Right cardiac atrium (tissue), 5 donors: ENCODE measurements around the gene TBC1D3D. TPM values are rescaled to one million over a fixed set of nuclear protein-coding genes. Genes with fewer than 3 reads are reported as not detected.
"Not testable (repeated sequence)": the region's sequence is repeated elsewhere in the genome, so short reads cannot be mapped to it uniquely, and the experiment has no call there.

Experiments used
- ATAC-seq, 2 donors: fragments of 200-7000 bp; cut with Tn5 transposase; one replicate each; pipeline versions ENCODE4 v1.8.0 to v1.9.1; 2020; ENCODE audit warnings: moderate library complexity in 2 of 2, mild to moderate bottlenecking in 1 of 2
- DNase-seq, 3 donors: peaks; one replicate each; pipeline ENCODE4 v3.0.0-alpha.2; 2020
- H3K27ac ChIP-seq: one replicate; pipeline ENCODE4 v1.5.1; 2013; ENCODE audit warnings: mild to moderate bottlenecking, low read length, control low read depth, moderate library complexity
- H3K27me3 ChIP-seq: one replicate; pipeline ENCODE4 v1.6.1; 2013; ENCODE audit not compliant: control insufficient read depth, insufficient read depth
- H3K4me1 ChIP-seq: one replicate; pipeline ENCODE4 v1.6.1; 2013; ENCODE audit warnings: low read length; ENCODE audit not compliant: control insufficient read depth, insufficient read depth
- H3K4me3 ChIP-seq: one replicate; pipeline ENCODE4 v1.5.1; 2013; ENCODE audit warnings: low read length, control low read depth
- H3K9me3 ChIP-seq: one replicate; pipeline ENCODE4 v1.6.1; 2013; ENCODE audit warnings: low read length; ENCODE audit not compliant: control insufficient read depth
- WGBS: extraction: QIAGEN DNeasy Blood & Tissue Kit; methylation state at CpG from one replicate; pipeline ENCODE4 v1.1.7; 2013; 5-methylcytosine and 5-hydroxymethylcytosine counted together
- intact Hi-C, 4 donors: fragments of 100-400 bp; cut with DNase I; formaldehyde crosslinking; loops; one replicate each; pipeline versions ENCODE4 v1.11.0 to v1.14.0; 2022 to 2023
- long read RNA-seq, 4 donors: library from polyadenylated mRNA; unstranded; transcript quantifications; one replicate each; pipeline ENCODE4 v2.0.0, GENCODE V29; 2020 to 2021
- polyA plus RNA-seq: library from polyadenylated mRNA; stranded (reverse); fragments of 200-250 nt; gene quantifications from one replicate; pipeline ENCODE4 v1.2.3, GENCODE V29; 2013
- total RNA-seq, 4 donors: library from RNA; stranded (reverse); fragmentation: NEBNext Ultra II Directional; extraction: Animal tissue kit (Norgen Biotek cat#: 25700); gene quantifications; one replicate each; pipeline ENCODE4 v1.2.1, GENCODE V29; 2021
- donor health status: healthy with polysubstance abuse.
- donor health status: DM: no; HTN: yes; CAD: no.
- donor health status: DM: no; HTN: no; CAD: no.
- donor health status: DM: no; HTN: yes; CAD: no; lungs with severe emphysema.
- donor health status: DM: yes; HTN: yes; CAD: no.

The TBC1D3D gene
- total RNA-seq (1 to 10 TPM in 1 of 4 donors, under 1 TPM in 2, not detected in 1; 0.24 to 1.3 (median 0.36) TPM), polyA plus RNA-seq (not detected)
- long read RNA-seq, donor 1 = 0 reads
- long read RNA-seq, donor 2 = 0 reads
- long read RNA-seq, donor 3 = 0 reads
- long read RNA-seq, donor 4 = 0 reads

DNA sequence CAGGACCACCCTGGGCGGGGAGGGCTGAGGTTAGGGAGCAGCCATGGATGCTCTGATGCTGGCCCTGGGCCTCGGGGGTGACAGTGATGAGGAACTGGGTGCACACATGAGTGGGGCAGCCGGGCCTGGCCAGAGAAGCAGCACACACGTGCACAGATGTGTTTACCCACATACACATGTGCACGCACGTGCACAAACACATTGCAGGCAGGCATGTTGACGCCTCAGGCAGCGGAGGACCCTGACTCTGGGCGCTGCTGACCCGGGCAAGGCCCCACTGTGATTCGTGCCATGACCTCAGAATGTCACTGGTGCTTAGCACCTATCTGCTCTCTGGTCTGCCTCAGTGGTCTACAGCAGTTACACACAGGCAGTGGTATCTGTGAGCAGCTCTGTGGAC lies at the start of gene TBC1D3D:
Gene TBC1D3D, plus strand, starts transcription at position 301 of the 400 bp plus-strand sequence. CDS start 1,585 bp downstream, outside the sequence.
- DNase-seq, intact Hi-C loops: not testable (repeated sequence)

GRCh38 chr17:37988960-37989359 lies 14.8 kb upstream of the TBC1D3D start, which contains the start of gene TBC1D3L:
Gene TBC1D3L (minus strand): TSS chr17:37989060. CDS start chr17:37987520, 1,540 bp downstream.
- H3K4me1 ChIP-seq, H3K27me3 ChIP-seq, ATAC-seq, DNase-seq, H3K9me3 ChIP-seq, H3K27ac ChIP-seq, intact Hi-C loops, H3K4me3 ChIP-seq: not testable (repeated sequence)
- no CpG with 5 or more reads among the region's 11 CpGs for WGBS

More for the DNA sequence above, at the start of gene TBC1D3D:
- H3K4me3 ChIP-seq, ATAC-seq, H3K27me3 ChIP-seq, H3K4me1 ChIP-seq, H3K9me3 ChIP-seq, H3K27ac ChIP-seq: not testable (repeated sequence)
- WGBS = no CpG with 5 or more reads among the region's 11 CpGs

Other genes with a start within 250 kb of the TBC1D3D start
- not detected for gene TBC1D3K, start 79.6 kb upstream of the TBC1D3D start, total RNA-seq
- gene TBC1D3K, start 79.6 kb upstream of the TBC1D3D start, polyA plus RNA-seq = not detected
- gene TBC1D3L, start 14.9 kb upstream of the TBC1D3D start, total RNA-seq = 1 to 10 TPM; 4.5 to 7.9 (median 5.8) TPM
- gene TBC1D3L, start 14.9 kb upstream of the TBC1D3D start, polyA plus RNA-seq = 2.8 TPM
- gene TBC1D3C, start 64.7 kb downstream of the TBC1D3D start, total RNA-seq = not detected
- gene TBC1D3C, start 64.7 kb downstream of the TBC1D3D start, polyA plus RNA-seq = not detected
- not detected for gene TBC1D3E, start 124.0 kb downstream of the TBC1D3D start, total RNA-seq
- not detected for gene TBC1D3E, start 124.0 kb downstream of the TBC1D3D start, polyA plus RNA-seq
- not detected for gene TBC1D3, start 188.6 kb downstream of the TBC1D3D start, total RNA-seq
- gene TBC1D3, start 188.6 kb downstream of the TBC1D3D start, polyA plus RNA-seq = not detected